Neural crest cell (in vitro differentiated cells): ENCODE measurements around the gene COA3. TPM values are rescaled to one million over a fixed set of nuclear protein-coding genes. Genes with fewer than 3 reads are reported as not detected.

ENCODE experiments used
- DNase-seq: peaks from one replicate; pipeline ENCODE4 v3.0.0; 2021; ENCODE audit warnings: low read depth, mixed read lengths, low spot score
- H3K27ac Mint-ChIP-seq: one replicate; pipeline ENCODE4 v1.8.0; 2021; ENCODE audit warnings: mild to moderate bottlenecking, mixed read lengths; ENCODE audit not compliant: unreplicated experiment
- H3K27me3 Mint-ChIP-seq: 2 replicates; pipeline ENCODE4 v1.8.0; 2021; ENCODE audit warnings: low read depth, mild to moderate bottlenecking, mixed read lengths
- H3K36me3 Mint-ChIP-seq: 2 replicates; pipeline ENCODE4 v1.8.0; 2021; ENCODE audit warnings: low read depth, mild to moderate bottlenecking, mixed read lengths
- H3K4me1 Mint-ChIP-seq: 2 replicates; pipeline ENCODE4 v1.8.0; 2021; ENCODE audit warnings: mixed read lengths
- H3K4me3 Mint-ChIP-seq: one replicate; pipeline ENCODE4 v1.8.0; 2021; ENCODE audit warnings: mild to moderate bottlenecking, mixed read lengths
- H3K9me3 Mint-ChIP-seq: 2 replicates; pipeline ENCODE4 v1.8.0; 2021; ENCODE audit warnings: mixed read lengths
- long read RNA-seq: library from polyadenylated mRNA; unstranded; transcript quantifications from one replicate; pipeline ENCODE4 v2.0.0, GENCODE V29; 2020
- total RNA-seq: library from RNA; stranded (reverse); gene quantifications from 2 replicates; pipeline ENCODE4 v1.2.1, GENCODE V29; 2021
- TF ChIP-seq, protein P1 (sequence below): fragments of 200-600 bp; sonication (generic); conservative IDR thresholded peaks from 2 replicates; pipeline ENCODE4 v1.5.0; 2021; ENCODE audit warnings: antibody characterized with exemption, mild to moderate bottlenecking

The COA3 gene, protein sequence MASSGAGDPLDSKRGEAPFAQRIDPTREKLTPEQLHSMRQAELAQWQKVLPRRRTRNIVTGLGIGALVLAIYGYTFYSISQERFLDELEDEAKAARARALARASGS
- total RNA-seq = 85.3 and 92.7 TPM in 2 replicates
- long read RNA-seq, transcript COA3-201 (2 exons, 771 nt) = major isoform, 58 of 62 reads
- long read RNA-seq, partial matches to known transcripts = 0 of 62 reads
- long read RNA-seq, other reads (novel, unspliced or antisense) = 4 of 62 reads

DNA sequence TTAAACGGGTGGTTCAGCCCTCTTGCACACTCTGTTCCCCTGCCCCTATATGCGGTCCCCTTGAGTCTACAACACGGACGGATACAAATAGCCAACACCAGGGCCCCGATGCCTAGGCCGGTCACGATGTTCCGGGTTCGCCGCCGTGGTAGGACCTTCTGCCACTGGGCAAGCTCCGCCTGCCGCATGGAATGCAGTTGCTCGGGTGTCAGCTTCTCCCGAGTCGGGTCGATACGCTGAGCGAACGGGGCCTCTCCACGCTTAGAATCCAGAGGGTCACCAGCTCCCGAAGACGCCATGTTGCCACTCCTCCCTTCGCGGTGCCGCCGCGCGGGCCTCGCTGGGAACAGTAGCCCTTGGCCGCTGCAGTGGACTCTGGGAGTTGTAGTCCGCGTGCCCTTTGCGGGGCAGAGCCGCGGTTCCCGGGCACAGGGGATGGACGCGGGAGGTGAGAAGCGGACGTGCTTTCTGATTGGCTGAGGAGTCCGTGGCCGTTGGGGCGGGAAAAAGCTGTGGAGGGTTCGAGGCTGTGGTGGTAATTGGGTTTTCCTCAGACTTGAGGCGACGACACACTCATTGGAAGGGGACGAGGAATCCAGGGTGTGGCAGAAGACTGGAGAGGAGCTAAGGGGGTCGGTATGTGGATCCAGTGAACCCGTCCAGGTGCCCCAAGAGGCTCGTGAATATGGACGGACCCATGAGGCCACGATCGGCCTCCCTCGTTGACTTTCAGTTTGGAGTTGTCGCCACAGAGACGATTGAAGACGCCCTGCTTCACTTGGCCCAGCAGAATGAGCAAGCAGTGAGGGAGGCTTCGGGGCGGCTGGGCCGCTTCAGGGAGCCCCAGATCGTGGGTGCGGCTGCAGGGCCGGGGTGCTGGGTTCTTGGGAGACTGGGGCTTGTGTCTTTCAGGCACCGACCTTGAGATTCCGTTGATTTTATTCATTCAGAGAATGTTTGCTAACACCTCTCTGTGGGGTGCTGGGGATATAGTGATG lies at the start of gene COA3, which contains the start of gene CNTD1:
COA3 (minus strand) TSS at position 322 of the 998 bp plus-strand sequence; CDS start at position 299, 23 bp downstream.
CNTD1 (plus strand) TSS at position 479 of the 998 bp plus-strand sequence; CDS start at position 686, 207 bp downstream.
- Mint-ChIP-seq H3K4me1 (peaks cover 13% of the 10 kb centered on the region), H3K27me3 (peaks cover 22% of the 10 kb centered on the region), H3K4me3 (peak within 1 kb of the TSS; percentile 98), H3K9me3 (peaks cover 3% of the 10 kb centered on the region), H3K36me3 (peaks cover 9% of the 10 kb centered on the region), H3K27ac (peak within 1 kb of the TSS; percentile 81)
- TF ChIP-seq, protein P1, sequence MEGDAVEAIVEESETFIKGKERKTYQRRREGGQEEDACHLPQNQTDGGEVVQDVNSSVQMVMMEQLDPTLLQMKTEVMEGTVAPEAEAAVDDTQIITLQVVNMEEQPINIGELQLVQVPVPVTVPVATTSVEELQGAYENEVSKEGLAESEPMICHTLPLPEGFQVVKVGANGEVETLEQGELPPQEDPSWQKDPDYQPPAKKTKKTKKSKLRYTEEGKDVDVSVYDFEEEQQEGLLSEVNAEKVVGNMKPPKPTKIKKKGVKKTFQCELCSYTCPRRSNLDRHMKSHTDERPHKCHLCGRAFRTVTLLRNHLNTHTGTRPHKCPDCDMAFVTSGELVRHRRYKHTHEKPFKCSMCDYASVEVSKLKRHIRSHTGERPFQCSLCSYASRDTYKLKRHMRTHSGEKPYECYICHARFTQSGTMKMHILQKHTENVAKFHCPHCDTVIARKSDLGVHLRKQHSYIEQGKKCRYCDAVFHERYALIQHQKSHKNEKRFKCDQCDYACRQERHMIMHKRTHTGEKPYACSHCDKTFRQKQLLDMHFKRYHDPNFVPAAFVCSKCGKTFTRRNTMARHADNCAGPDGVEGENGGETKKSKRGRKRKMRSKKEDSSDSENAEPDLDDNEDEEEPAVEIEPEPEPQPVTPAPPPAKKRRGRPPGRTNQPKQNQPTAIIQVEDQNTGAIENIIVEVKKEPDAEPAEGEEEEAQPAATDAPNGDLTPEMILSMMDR = peak; percentile 20
- peak; percentile 80 for DNase-seq

DNA sequence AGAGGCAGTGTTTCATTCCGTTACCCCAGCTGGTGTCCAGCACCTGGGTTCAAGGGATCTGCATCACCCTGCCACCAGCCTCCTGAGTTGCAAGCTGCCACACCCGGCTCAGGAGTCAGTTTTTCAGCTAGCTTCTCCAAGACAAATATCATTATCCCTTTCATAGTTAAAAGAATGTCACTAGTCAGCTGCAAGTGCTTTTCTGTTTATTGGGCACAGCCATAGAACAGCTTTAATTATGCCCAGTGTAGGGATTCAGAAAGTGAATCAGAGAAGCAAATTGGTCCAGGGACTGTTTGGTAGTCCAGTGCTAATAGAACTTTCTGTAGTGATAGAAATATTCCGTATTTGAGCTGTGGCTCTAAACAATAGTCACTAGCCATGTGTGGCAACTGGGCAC lies 49.6 kb upstream of the COA3 start:
- no peaks in the 10 kb centered on the region for H3K9me3 Mint-ChIP-seq
- H3K4me3 Mint-ChIP-seq = no peak overlapping the region
- no peaks in the 10 kb centered on the region for H3K36me3 Mint-ChIP-seq
- H3K27ac Mint-ChIP-seq = no peak overlapping the region
- TF ChIP-seq, protein P1 = no peak
- no peak for DNase-seq
- H3K4me1 Mint-ChIP-seq = no peaks in the 10 kb centered on the region
- no peaks in the 10 kb centered on the region for H3K27me3 Mint-ChIP-seq

DNA sequence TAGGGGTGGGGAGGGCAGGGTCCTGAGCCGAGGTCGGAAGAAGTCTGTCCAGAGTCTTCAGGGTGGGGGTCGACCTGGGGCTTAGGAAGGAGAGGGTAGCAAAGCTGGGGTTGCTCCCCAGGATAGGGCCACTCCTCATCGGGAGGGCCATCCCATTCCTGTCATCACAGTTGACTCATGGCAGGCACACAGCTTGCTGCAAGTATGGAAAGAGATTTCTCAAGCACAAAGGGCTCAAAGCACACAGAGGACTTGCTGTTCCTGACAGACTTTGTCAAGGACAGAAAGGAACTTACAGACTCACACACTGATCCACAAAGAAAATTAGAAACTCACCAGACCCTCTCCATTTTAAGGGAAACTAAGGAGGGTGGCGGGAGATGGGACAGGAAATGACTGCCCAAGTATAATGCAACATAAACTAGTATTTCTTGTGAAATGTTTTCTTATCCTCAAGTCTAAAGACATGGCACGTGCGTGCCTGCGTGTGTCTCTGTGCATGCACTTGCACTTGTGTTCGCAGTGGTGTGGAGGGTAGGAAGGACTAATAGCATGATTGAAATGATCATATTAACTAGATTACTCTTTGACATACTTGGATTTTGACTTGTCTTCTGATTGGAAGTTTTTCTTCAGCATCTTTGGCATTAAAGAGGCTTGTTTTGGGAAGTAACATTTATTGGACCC lies 48.2 kb upstream of the COA3 start:
- H3K4me3 Mint-ChIP-seq = no peak overlapping the region

DNA sequence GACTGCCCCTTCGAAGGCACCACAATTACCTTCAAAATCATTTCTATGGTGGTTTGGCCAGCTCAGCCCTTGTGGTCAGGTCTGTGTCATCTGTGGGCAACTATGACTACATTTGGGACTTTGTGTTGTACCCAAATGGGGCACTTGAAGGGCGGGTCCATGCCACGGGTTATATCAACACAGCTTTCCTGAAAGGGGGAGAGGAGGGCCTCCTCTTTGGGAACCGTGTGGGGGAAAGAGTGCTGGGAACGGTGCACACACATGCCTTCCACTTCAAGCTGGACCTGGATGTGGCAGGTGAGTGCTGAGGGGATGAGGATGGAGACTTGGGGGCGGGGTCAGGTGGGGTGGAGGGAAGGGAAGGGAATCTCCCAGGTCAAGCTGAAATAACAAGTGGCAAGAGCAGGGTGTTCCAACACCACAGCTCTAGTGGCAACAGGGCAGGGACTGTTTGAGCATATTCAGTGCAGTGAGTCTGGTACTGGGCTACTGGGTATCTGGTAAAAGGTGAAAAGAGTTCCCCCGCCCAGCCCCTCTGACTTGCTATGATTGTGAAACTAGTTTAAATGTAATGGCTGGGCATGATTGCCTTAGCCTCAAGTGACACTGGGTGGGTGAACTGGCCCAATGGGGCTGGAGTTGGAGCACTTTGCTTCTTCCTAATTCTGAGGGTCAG lies 47.6 kb upstream of the COA3 start:
- no peaks in the 10 kb centered on the region for H3K36me3 Mint-ChIP-seq
- H3K9me3 Mint-ChIP-seq = no peaks in the 10 kb centered on the region
- no peaks in the 10 kb centered on the region for H3K4me1 Mint-ChIP-seq
- H3K27ac Mint-ChIP-seq = peak overlapping the region; percentile 19
- H3K27me3 Mint-ChIP-seq = no peaks in the 10 kb centered on the region
- TF ChIP-seq, protein P1 = no peak
- DNase-seq = no peak
- H3K4me3 Mint-ChIP-seq = no peak overlapping the region

More for the DNA sequence above, 48.2 kb upstream of the COA3 start:
- TF ChIP-seq, protein P1 = no peak
- no peak for DNase-seq
- H3K36me3 Mint-ChIP-seq = no peaks in the 10 kb centered on the region
- no peaks in the 10 kb centered on the region for H3K9me3 Mint-ChIP-seq
- no peaks in the 10 kb centered on the region for H3K4me1 Mint-ChIP-seq
- no peaks in the 10 kb centered on the region for H3K27me3 Mint-ChIP-seq
- H3K27ac Mint-ChIP-seq = no peak overlapping the region

DNA sequence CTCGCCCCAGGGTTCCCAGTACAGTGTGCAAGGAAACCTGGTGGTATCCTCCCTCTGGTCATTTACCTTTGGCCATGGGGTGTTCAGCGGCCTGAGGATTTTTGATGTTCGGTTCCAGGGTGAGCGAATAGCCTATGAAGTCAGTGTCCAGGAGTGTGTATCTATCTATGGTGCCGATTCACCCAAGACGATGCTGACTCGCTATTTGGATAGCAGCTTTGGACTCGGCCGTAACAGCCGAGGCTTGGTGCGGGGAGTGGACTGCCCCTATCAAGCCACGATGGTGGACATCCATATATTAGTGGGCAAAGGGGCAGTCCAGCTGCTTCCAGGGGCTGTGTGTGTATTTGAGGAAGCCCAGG lies 47.0 kb upstream of the COA3 start:
- no peaks in the 10 kb centered on the region for H3K9me3 Mint-ChIP-seq
- H3K27ac Mint-ChIP-seq = no peak overlapping the region
- H3K4me3 Mint-ChIP-seq = no peak overlapping the region

More for the DNA sequence above, 47.0 kb upstream of the COA3 start:
- TF ChIP-seq, protein P1 = no peak
- H3K27me3 Mint-ChIP-seq = no peaks in the 10 kb centered on the region
- no peaks in the 10 kb centered on the region for H3K4me1 Mint-ChIP-seq
- no peak for DNase-seq
- no peaks in the 10 kb centered on the region for H3K36me3 Mint-ChIP-seq
